Activated CD8-positive, alpha-beta T cell treated with anti-CD3 and anti-CD28 coated beads for 36 hours (primary cell): ENCODE data around the gene GARIN5B. TPM values are rescaled to one million over a fixed set of nuclear protein-coding genes. Genes with fewer than 3 reads are reported as not detected.
"Not testable (repeated sequence)": the region's sequence is repeated elsewhere in the genome, so short reads cannot be mapped to it uniquely, and the experiment has no call there.

Experiments
- ATAC-seq: fragments of 200-7000 bp; cut with Tn5 transposase; one replicate; pipeline ENCODE4 v1.10.0; 2021; ENCODE audit warnings: mild to moderate bottlenecking, moderate library complexity
- CTCF ChIA-PET: fragments of 350-600 bp; sonication (Branson Sonifier 250); formaldehyde crosslinking; loops from one replicate; lab custom pipeline; 2021; ENCODE audit warnings: antibody characterized with exemption; lab: Charles Lee
- POLR2A ChIA-PET: fragments of 350-600 bp; sonication (Branson Sonifier 250); formaldehyde crosslinking; loops from one replicate; lab custom pipeline; 2021; ENCODE audit warnings: antibody characterized with exemption; lab: Charles Lee
- DNase-seq: peaks from one replicate; pipeline ENCODE4 v3.0.0-alpha.2; 2020
- H3K27ac Mint-ChIP-seq: one replicate; pipeline ENCODE4 v1.8.0; 2021; ENCODE audit warnings: mild to moderate bottlenecking, mixed read lengths
- H3K27me3 Mint-ChIP-seq: one replicate; pipeline ENCODE4 v1.8.0; 2021; ENCODE audit warnings: mixed read lengths
- H3K36me3 Mint-ChIP-seq: one replicate; pipeline ENCODE4 v1.8.0; 2021; ENCODE audit warnings: low read depth, mixed read lengths
- H3K4me1 Mint-ChIP-seq: one replicate; pipeline ENCODE4 v1.8.0; 2021; ENCODE audit warnings: low read depth, mixed read lengths
- H3K4me3 Mint-ChIP-seq: one replicate; pipeline ENCODE4 v1.8.0; 2021; ENCODE audit warnings: mild to moderate bottlenecking, moderate library complexity, mixed read lengths
- H3K9me3 Mint-ChIP-seq: one replicate; pipeline ENCODE4 v1.8.0; 2021; ENCODE audit warnings: mixed read lengths
- CTCF ChIP-seq: fragments of 200-600 bp; IDR thresholded peaks from one replicate; pipeline ENCODE4 v1.8.0; 2022; ENCODE audit warnings: antibody characterized with exemption, mild to moderate bottlenecking
- intact Hi-C: fragments of 100-400 bp; cut with micrococcal nuclease; formaldehyde crosslinking; loops from one replicate; pipeline ENCODE4 v1.10.0; 2022
- total RNA-seq, 2 experiments: library from RNA; stranded (reverse); gene quantifications; one replicate each; pipeline ENCODE4 v1.2.3, GENCODE V29; 2021

The GARIN5B gene
- total RNA-seq, 2 experiments from 2014 or later = not detected

GRCh38 chr19:55339105-55339888 is 23.8 kb downstream of the GARIN5B start, which contains the start of gene KMT5C:
Gene KMT5C (plus strand): TSS chr19:55339876. CDS start chr19:55341937, 2,061 bp downstream.
- ATAC-seq (peak; percentile 84), DNase-seq (peak; percentile 100)
- H3K4me3 Mint-ChIP-seq = peak within 1 kb of the TSS; percentile 90
- POLR2A ChIA-PET = interaction anchor here (0.6 to 3.9 kb wide), 23 partner anchors 10 to 126 kb away, joined by 3 to 22 read pairs (median 4); partner anchors contain the start of genes PPP6R1, TMEM238 and UBE2S
- H3K4me1 Mint-ChIP-seq = peaks cover 12% of the 10 kb centered on the region
- H3K27ac Mint-ChIP-seq = peak within 1 kb of the TSS; percentile 98
- peaks cover 4% of the 10 kb centered on the region for H3K27me3 Mint-ChIP-seq
- no peak for TF ChIP-seq CTCF
- H3K36me3 Mint-ChIP-seq = peaks cover 12% of the 10 kb centered on the region
- intact Hi-C loops = no loop called here
- CTCF ChIA-PET = interaction anchor here (0.7 to 2.3 kb wide), 14 partner anchors 8 to 179 kb away, joined by 3 to 25 read pairs (median 4); partner anchors contain the start of genes HSPBP1 and TMEM238
- H3K9me3 Mint-ChIP-seq = no peaks in the 10 kb centered on the region

GRCh38 chr19:55336101-55336500 is 27.0 kb downstream of the GARIN5B start:
- H3K4me3 Mint-ChIP-seq = no peak overlapping the region
- peaks cover 4% of the 10 kb centered on the region for H3K27me3 Mint-ChIP-seq
- intact Hi-C loops = no loop called here
- CTCF ChIA-PET = interaction anchor here (1.9 kb wide), 1 partner anchor 33 kb away, joined by 5 read pairs; no protein-coding TSS in a partner anchor
- POLR2A ChIA-PET = interaction anchor here (3.9 kb wide), 1 partner anchor 13 kb away, joined by 22 read pairs; no protein-coding TSS in a partner anchor
- ATAC-seq (no peak), DNase-seq (no peak)
- H3K9me3 Mint-ChIP-seq = no peaks in the 10 kb centered on the region
- H3K36me3 Mint-ChIP-seq = no peaks in the 10 kb centered on the region
- peaks cover 6% of the 10 kb centered on the region for H3K4me1 Mint-ChIP-seq
- no peak for TF ChIP-seq CTCF
- H3K27ac Mint-ChIP-seq = no peak overlapping the region

DNA sequence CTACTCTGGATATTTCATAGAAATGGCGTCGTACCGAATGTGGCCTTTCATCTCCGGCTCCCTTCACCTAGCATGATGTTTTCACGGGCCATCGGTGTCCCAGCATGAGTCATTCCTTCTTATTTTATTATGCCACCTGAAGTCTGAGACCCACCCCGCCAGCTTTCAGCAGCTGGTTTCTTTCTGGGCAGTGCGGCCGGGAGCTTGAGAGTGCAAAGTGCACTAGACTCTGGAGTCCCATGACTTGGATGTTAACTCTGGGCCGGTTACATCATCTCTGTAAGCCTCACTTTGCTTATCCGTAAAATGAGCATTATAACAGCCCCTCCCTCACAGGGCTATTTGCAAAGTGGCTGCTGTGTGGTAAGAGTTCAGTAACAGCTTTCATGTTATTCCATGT is 29.2 kb downstream of the GARIN5B start:
- Mint-ChIP-seq H3K27ac (no peak overlapping the region), H3K4me3 (no peak overlapping the region), H3K4me1 (peaks cover 6% of the 10 kb centered on the region), H3K9me3 (no peaks in the 10 kb centered on the region), H3K36me3 (no peaks in the 10 kb centered on the region), H3K27me3 (peaks cover 6% of the 10 kb centered on the region)
- DNase-seq = no peak
- no peak for ATAC-seq
- no peak for TF ChIP-seq CTCF
- ChIA-PET CTCF (no interaction called here), POLR2A (no interaction called here)
- intact Hi-C loops = no loop called here

DNA sequence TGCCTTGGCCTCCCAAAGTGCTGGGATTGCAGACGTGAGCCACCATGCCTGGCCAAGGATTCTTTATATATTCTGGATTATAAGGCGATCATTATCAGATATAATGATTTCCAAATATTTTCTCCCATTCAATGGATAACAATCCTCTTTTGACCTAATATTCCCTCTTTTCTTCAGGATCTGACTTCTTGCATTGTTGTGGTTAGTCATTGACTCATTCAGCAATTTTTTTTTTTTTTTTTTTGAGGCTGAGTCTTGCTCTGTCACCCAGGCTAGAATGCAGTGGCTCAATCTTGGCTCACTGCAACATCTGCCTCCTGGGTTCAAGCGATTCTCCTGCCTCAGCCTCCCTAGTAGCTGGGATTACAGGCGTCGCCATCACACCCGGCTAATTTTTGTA is 33.3 kb downstream of the GARIN5B start:
- CTCF ChIA-PET, intact Hi-C loops, H3K27me3 Mint-ChIP-seq, DNase-seq, H3K36me3 Mint-ChIP-seq, POLR2A ChIA-PET, H3K27ac Mint-ChIP-seq, H3K9me3 Mint-ChIP-seq, H3K4me3 Mint-ChIP-seq, ATAC-seq, H3K4me1 Mint-ChIP-seq: not testable (repeated sequence)

- DNase-seq, H3K27ac Mint-ChIP-seq, intact Hi-C loops, CTCF ChIA-PET, H3K4me1 Mint-ChIP-seq, H3K36me3 Mint-ChIP-seq, H3K27me3 Mint-ChIP-seq, H3K4me3 Mint-ChIP-seq, H3K9me3 Mint-ChIP-seq, ATAC-seq: not testable (repeated sequence)
- POLR2A ChIA-PET = interaction anchor here (0.7 kb wide), 1 partner anchor 182 kb away, joined by 4 read pairs; no protein-coding TSS in a partner anchor
Measured at GRCh38 chr19:55328774-55329318, 34.2 kb downstream of the GARIN5B start.
